Measurements from ENCODE around the gene F12.
A peak's percentile ranks its signal among the peaks of the same experiment; 100 is the strongest.
"Not testable (repeated sequence)": the region's sequence is repeated elsewhere in the genome, so short reads cannot be mapped to it uniquely, and the experiment has no call there.

Gene F12

GRCh38 chr5:177367323-177367848 is 42.0 kb downstream of the F12 start:
- no peak for DNase-seq

- no peak for DNase-seq
Measured at GRCh38 chr5:177366528-177367322, 42.6 kb downstream of the F12 start.

GRCh38 chr5:177365845-177366527 is 43.4 kb downstream of the F12 start:
- DNase-seq: no peak

GRCh38 chr5:177364159-177364962 is 45.0 kb downstream of the F12 start:
- DNase-seq: no peak

- no peak for DNase-seq
Measured at GRCh38 chr5:177363565-177363964, 45.8 kb downstream of the F12 start.

- peak; percentile 75 for DNase-seq
Measured at GRCh38 chr5:177362610-177363507, 46.5 kb downstream of the F12 start.

- no peak for DNase-seq
Measured at GRCh38 chr5:177362292-177362609, 47.1 kb downstream of the F12 start.

- DNase-seq: no peak
Measured at GRCh38 chr5:177361418-177362291, 47.7 kb downstream of the F12 start.

GRCh38 chr5:177360740-177361139 is 48.6 kb downstream of the F12 start:
- DNase-seq: not testable (repeated sequence)

GRCh38 chr5:177359860-177360259 is 49.5 kb downstream of the F12 start:
- no peak for DNase-seq

- DNase-seq: no peak
Measured at GRCh38 chr5:177359451-177359851, 49.9 kb downstream of the F12 start.

- no peak for DNase-seq
Measured at GRCh38 chr5:177358370-177358819, 51.0 kb downstream of the F12 start.

GRCh38 chr5:177357459-177358351 is 51.7 kb downstream of the F12 start, which contains the start of gene RGS14:
Gene RGS14, plus strand, starts transcription at chr5:177357924. Its CDS starts 101 bp downstream, at chr5:177358025.
- peak; percentile 71 for DNase-seq

- no peak for DNase-seq
Measured at GRCh38 chr5:177357146-177357458, 52.3 kb downstream of the F12 start.

GRCh38 chr5:177356746-177357145 is 52.6 kb downstream of the F12 start:
- no peak for DNase-seq

GRCh38 chr5:177355868-177356168 is 53.5 kb downstream of the F12 start:
- DNase-seq: no peak

- no peak for DNase-seq
Measured at GRCh38 chr5:177355162-177355867, 54.0 kb downstream of the F12 start.

GRCh38 chr5:177354711-177355110 is 54.7 kb downstream of the F12 start:
- DNase-seq: no peak

- no peak for DNase-seq
Measured at GRCh38 chr5:177354256-177354655, 55.1 kb downstream of the F12 start.

- no peak for DNase-seq
Measured at GRCh38 chr5:177353093-177353492, 56.3 kb downstream of the F12 start.
